MM.1S (cell line): Measurements from ENCODE around the gene COA8.

Experiments
- DNase-seq: peaks from one replicate; pipeline ENCODE4 v3.0.0-alpha.2; 2015
- H2AFZ ChIP-seq: fragments of 300-600 bp; sonication (generic); 2 replicates; pipeline ENCODE4 v1.6.0; 2016; ENCODE audit warnings: antibody characterized with exemption, low read length
- H3F3A ChIP-seq: fragments of 300-600 bp; sonication (generic); 2 replicates; pipeline ENCODE4 v1.6.1; 2016; ENCODE audit warnings: mild to moderate bottlenecking, antibody characterized with exemption, low read length, moderate library complexity, mixed read lengths; ENCODE audit not compliant: insufficient read depth
- H3K27ac ChIP-seq: fragments of 300-600 bp; sonication (generic); 2 replicates; pipeline ENCODE4 v1.5.1; 2016; ENCODE audit warnings: mild to moderate bottlenecking, low read length
- H3K27me3 ChIP-seq: fragments of 300-600 bp; sonication (generic); replicated peaks from 2 replicates; pipeline ENCODE4 v1.6.0; 2016; ENCODE audit warnings: low read length; ENCODE audit not compliant: insufficient read depth
- H3K36me3 ChIP-seq: fragments of 300-600 bp; sonication (generic); replicated peaks from 2 replicates; pipeline ENCODE4 v1.6.1; 2016; ENCODE audit warnings: mild to moderate bottlenecking, low read length, mixed read lengths; ENCODE audit not compliant: insufficient read depth
- H3K4me1 ChIP-seq: fragments of 300-600 bp; sonication (generic); 2 replicates; pipeline ENCODE4 v1.6.1; 2016; ENCODE audit warnings: low read length, mixed read lengths
- H3K4me2 ChIP-seq: fragments of 300-600 bp; sonication (generic); 2 replicates; pipeline ENCODE4 v1.6.0; 2016; ENCODE audit warnings: low read depth, low read length
- H3K4me3 ChIP-seq: fragments of 300-600 bp; sonication (generic); 2 replicates; pipeline ENCODE4 v1.5.1; 2016; ENCODE audit warnings: low read length, mixed read lengths
- H3K79me2 ChIP-seq: fragments of 300-600 bp; sonication (generic); 2 replicates; pipeline ENCODE4 v1.6.1; 2016; ENCODE audit warnings: mixed run types, low read length, mixed read lengths
- H3K9ac ChIP-seq: fragments of 300-600 bp; sonication (generic); 2 replicates; pipeline ENCODE4 v1.6.1; 2016; ENCODE audit warnings: low read length, mixed read lengths
- H3K9me2 ChIP-seq: fragments of 300-600 bp; sonication (generic); replicated peaks from 2 replicates; pipeline ENCODE4 v1.6.1; 2016; ENCODE audit warnings: mild to moderate bottlenecking, low read length, mixed read lengths; ENCODE audit not compliant: insufficient read depth
- H3K9me3 ChIP-seq: fragments of 300-600 bp; sonication (generic); replicated peaks from 2 replicates; pipeline ENCODE4 v1.6.1; 2016; ENCODE audit warnings: mild to moderate bottlenecking, low read length, mixed read lengths; ENCODE audit not compliant: insufficient read depth
- H4K20me1 ChIP-seq: fragments of 300-600 bp; sonication (generic); 2 replicates; pipeline ENCODE4 v1.6.1; 2016; ENCODE audit warnings: mild to moderate bottlenecking, low read length, moderate library complexity, mixed read lengths; ENCODE audit not compliant: insufficient read depth
- EZH2 ChIP-seq: fragments of 300-600 bp; sonication (generic); optimal IDR thresholded peaks from 2 replicates; pipeline ENCODE3; 2017; ENCODE audit warnings: low read depth, mild to moderate bottlenecking, antibody characterized with exemption, low read length, mixed read lengths
- EZH2phosphoT487 ChIP-seq: fragments of 300-600 bp; sonication (generic); IDR thresholded peaks from 2 replicates; pipeline ENCODE4 v1.6.1; 2018; ENCODE audit warnings: antibody characterized with exemption, low read length
- TF ChIP-seq, protein P1 (sequence below): fragments of 300-600 bp; sonication (generic); IDR thresholded peaks from 2 replicates; pipeline ENCODE4 v1.5.1; 2016; ENCODE audit warnings: antibody characterized with exemption, low read length, mixed read lengths

The COA8 gene

DNA sequence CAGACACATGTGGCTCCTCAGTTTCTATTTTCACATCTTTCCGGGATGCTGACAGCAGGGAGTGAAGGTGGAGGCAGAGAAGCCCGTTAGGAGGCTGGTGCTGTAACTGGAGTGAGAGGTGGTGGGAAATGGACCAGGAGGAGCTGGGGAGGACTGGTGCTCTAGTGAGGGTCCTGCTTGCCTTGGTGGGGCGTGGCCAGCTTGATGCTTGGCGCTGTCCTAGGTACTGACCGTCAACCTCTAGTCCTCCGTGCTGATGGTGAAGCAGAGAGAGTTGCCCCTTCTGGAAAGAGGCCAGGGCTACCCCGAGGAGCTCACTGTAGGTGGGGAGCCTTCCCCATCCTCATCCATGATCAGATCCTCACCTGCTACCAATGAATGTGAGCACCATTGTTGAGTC is 32.4 kb upstream of the COA8 start:
- Histone ChIP-seq H3F3A (no peaks in the 10 kb centered on the region), H4K20me1 (no peaks in the 10 kb centered on the region), H3K27me3 (no peaks in the 10 kb centered on the region), H3K36me3 (no peaks in the 10 kb centered on the region), H3K79me2 (peaks cover 31% of the 10 kb centered on the region), H3K27ac (no peak overlapping the region), H3K9me3 (no peaks in the 10 kb centered on the region), H3K4me3 (peak overlapping the region; percentile 85; the same call in 1 of the 2 replicates), H3K9ac (no peak overlapping the region), H3K4me1 (no peaks in the 10 kb centered on the region), H3K4me2 (peak overlapping the region; percentile 83; the same call in 1 of the 2 replicates), H2AFZ (no peak overlapping the region), H3K9me2 (no peaks in the 10 kb centered on the region)
- no peak for DNase-seq
- TF ChIP-seq, protein P1, sequence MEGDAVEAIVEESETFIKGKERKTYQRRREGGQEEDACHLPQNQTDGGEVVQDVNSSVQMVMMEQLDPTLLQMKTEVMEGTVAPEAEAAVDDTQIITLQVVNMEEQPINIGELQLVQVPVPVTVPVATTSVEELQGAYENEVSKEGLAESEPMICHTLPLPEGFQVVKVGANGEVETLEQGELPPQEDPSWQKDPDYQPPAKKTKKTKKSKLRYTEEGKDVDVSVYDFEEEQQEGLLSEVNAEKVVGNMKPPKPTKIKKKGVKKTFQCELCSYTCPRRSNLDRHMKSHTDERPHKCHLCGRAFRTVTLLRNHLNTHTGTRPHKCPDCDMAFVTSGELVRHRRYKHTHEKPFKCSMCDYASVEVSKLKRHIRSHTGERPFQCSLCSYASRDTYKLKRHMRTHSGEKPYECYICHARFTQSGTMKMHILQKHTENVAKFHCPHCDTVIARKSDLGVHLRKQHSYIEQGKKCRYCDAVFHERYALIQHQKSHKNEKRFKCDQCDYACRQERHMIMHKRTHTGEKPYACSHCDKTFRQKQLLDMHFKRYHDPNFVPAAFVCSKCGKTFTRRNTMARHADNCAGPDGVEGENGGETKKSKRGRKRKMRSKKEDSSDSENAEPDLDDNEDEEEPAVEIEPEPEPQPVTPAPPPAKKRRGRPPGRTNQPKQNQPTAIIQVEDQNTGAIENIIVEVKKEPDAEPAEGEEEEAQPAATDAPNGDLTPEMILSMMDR = no peak
- TF ChIP-seq EZH2phosphoT487 (no peak), EZH2 (no peak)

DNA sequence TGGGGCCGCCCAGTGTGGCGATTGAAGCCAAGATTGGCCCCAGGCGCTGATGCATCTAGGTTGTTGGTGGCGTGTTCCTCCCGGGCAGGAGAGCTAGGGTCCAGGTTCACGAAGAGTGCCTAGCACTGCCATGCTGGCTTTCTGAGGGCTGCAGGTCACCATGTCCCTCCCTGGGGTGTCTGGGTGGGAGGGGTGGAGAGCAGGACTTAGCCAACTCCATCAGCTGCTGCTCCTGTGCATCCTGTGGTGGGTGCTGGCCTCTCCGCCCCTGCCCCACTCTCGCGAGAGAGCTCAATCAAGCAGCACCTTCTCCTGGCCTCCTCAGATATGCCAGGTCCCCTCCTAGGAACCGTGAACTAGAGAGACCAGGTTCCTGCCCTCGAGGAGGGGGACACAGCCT is 31.9 kb upstream of the COA8 start:
- TF ChIP-seq, protein P1 = no peak
- TF ChIP-seq EZH2 (no peak), EZH2phosphoT487 (no peak)
- Histone ChIP-seq H2AFZ (no peak overlapping the region), H3K4me1 (no peaks in the 10 kb centered on the region), H3K36me3 (no peaks in the 10 kb centered on the region), H3K4me2 (no peak overlapping the region), H3K27me3 (no peaks in the 10 kb centered on the region), H3K9me2 (no peaks in the 10 kb centered on the region), H3K79me2 (peaks cover 31% of the 10 kb centered on the region), H3F3A (no peaks in the 10 kb centered on the region), H3K9me3 (no peaks in the 10 kb centered on the region), H3K27ac (no peak overlapping the region), H3K9ac (no peak overlapping the region), H4K20me1 (no peaks in the 10 kb centered on the region), H3K4me3 (no peak overlapping the region)
- DNase-seq = no peak

DNA sequence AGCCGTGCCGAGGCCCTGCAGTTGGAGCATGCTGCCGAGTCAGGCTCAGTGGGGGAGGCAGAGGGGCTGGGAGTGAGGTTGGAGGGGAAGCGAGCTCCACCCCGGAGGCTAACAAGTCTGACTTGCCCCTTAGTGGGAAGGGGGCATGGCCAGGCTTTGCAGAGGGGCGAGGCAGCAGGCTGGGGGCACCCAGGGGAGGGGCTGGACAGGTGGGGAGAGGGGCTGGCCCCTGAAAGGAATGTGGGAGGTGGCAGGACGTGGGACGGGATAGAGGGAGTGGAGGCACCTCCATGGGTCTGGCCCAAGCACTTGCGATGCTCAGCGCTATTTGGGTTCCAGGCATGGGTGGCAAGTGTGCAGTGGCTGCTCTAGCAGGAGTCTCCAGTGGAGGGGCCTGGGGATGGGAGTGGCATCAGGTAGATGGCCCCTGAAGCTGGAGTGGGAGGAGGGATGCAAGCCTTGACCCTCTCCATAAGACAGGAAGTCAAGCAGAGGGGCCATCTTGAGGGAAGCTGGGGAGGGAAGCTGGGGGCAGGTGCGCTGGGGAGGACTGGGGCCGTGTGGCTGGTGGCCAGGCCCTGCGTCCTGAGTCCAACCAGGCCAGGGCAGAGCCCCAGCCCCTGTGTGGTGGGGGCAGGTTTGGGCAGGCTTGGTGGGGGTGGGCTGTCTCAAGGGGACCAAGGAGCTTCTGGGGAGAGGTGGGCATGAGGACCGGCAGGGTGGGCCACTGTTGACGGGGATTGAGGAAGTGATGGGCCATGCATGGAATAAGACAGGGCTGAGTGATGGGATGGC is 31.1 kb upstream of the COA8 start:
- Histone ChIP-seq H3K9ac (no peak overlapping the region), H3K27me3 (no peaks in the 10 kb centered on the region), H3K4me1 (no peaks in the 10 kb centered on the region), H3K79me2 (peaks cover 31% of the 10 kb centered on the region), H3F3A (no peaks in the 10 kb centered on the region), H2AFZ (no peak overlapping the region), H3K9me3 (no peaks in the 10 kb centered on the region), H3K4me2 (no peak overlapping the region), H3K36me3 (no peaks in the 10 kb centered on the region), H3K4me3 (no peak overlapping the region), H4K20me1 (no peaks in the 10 kb centered on the region), H3K27ac (no peak overlapping the region), H3K9me2 (no peaks in the 10 kb centered on the region)
- TF ChIP-seq, protein P1 = no peak
- TF ChIP-seq EZH2 = no peak
- TF ChIP-seq EZH2phosphoT487 = no peak
- DNase-seq = no peak
